NK-92 treated with Interleukin-12 subunit alpha and Interleukin-12 subunit beta, amount 100 ng/mL, for 24 hours (cell line): ENCODE data around the gene ZSCAN12.
A peak's percentile ranks its signal among the peaks of the same experiment; 100 is the strongest.
"Not testable (repeated sequence)": the region's sequence is repeated elsewhere in the genome, so short reads cannot be mapped to it uniquely, and the experiment has no call there.

Experiments
- DNase-seq: peaks from one replicate; lab custom pipeline; 2025; lab: John Stamatoyannopoulos, UW

The ZSCAN12 gene

DNA sequence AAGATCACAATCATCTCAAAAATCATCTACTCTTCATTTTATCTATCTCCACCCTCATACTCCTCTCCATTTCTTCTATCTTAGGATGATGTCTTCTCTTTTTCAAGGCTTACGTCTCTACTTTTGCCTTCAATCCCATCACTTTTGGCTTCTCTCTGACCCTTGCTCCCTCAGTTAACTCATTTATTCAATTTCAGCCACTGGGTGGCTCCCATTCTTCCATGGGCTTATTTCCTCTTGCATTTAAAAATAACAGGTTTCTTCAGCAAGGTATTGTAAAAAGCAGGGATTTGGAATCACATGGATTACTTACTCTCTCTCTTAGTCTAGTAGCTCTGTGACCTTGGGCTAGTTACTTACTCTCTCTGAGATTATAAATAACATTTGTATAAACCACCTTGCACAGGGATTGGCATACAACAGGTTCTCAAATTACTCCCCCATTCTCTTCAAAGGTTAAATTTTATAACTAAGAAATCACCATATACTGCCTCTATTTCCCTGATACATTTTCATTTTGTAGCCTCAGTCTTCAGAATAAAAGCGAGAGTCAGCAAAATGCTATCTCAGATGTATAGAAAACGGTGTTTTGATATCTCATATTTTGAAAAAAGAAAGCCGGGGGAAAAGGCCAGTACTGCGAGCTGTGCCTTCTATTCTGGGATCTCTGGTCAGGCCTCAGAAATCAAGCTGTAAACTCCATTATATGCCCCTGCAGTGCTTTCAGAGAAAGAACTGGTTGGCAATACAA lies 5.5 kb downstream of the ZSCAN12 start:
- DNase-seq = no peak

DNA sequence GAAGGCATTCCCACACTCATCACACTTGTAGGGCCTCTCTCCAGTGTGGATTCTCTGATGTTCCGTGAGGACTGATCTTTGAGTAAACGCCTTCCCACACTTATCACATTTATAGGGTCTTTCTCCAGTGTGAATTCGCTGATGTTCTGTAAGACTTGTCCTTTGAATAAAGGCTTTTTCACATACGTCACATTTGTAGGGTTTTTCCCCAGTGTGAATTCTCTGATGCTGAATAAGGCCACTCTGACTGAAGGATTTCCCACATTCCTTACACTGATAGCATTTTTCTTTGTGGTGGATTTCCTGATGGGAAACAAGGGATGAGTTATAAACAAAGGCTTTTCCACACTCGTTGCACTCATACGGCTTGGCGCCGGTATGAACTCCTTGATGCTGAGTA lies 8.9 kb downstream of the ZSCAN12 start:
- DNase-seq = no peak

DNA sequence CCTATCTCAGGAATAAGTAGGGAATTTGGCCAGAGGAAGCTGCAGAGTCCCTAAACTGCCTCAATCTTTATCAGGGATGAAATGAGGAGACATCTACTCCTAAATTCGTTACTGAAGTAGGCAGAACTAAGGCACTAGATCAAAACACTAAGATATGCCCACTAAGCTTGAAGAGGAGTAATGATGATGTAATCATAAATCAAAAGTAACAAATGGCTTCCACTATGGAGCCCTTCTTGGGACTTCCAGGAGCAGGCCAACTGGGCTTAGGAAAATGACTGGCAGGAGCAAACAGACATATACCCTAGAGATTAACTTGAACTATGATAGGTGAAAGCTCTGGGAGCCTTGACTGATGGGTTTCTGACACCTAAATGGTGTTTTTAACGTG lies 15.4 kb downstream of the ZSCAN12 start:
- no peak for DNase-seq

DNA sequence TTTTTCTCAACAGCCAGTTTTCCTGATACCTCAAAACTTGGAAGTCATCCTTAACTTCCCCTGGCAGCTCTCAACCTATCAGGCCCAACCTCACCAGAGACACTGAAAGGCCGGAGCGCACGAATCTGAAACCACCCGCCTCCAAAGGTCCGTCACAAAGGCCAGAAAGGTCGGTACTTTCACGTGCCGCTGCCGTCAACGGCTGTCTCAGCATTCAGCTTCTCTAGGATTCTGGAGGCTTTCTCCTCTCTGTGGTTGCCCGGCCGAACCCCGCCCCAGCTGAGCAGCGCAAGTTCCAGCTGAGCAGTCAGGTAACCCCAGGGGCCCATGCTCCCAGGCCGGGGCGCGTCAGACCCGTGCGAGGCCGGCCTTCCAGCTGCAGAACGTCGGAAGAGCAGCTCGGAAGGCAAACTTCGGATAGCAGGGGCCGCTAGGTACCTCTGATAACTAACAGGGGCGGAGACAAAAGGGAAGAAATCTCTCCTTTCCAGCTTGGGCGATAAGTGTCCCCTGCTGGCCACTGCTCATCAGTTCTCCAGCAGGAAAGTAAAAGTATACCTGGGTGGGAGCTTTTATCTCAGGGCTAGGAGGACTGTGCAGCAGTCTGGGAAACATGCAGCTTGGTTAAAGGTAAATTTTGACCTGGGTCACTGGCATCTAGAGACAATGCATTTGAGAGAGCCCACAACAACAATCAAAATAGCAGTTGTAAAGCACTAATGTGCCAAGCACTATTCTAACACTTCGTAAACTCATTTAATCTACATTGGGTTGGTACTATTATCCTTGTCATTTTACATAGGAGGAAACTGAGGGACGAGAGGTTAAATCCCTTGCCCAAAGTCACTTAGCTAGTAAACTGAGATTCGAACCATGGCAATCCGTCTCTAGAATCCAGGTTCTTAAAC lies 16.1 kb downstream of the ZSCAN12 start:
- DNase-seq = no peak

GRCh38 chr6:28380381-28380780 lies 19.2 kb downstream of the ZSCAN12 start:
- no peak for DNase-seq

- DNase-seq = no peak
Observed at GRCh38 chr6:28378644-28379043, 20.9 kb downstream of the ZSCAN12 start.

DNA sequence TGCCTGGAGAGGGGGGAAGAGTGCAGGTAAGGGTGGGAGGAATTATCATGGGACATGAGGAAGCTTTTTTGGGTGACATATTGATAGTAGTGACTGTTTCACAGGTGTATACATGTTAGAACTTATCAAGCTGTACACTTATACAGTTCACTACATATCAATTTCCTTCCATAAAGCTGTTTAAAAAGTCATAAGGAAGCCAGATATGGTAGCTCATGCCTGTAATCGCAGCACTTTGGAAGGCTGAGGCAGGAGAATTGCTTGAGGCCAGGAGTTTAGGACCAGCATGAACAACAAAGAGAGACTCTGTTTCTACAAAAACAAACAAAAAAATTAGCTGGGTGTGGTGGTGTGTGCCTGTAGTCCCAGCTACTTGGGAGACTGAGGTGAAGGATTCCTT lies 21.7 kb downstream of the ZSCAN12 start:
- DNase-seq = no peak

DNA sequence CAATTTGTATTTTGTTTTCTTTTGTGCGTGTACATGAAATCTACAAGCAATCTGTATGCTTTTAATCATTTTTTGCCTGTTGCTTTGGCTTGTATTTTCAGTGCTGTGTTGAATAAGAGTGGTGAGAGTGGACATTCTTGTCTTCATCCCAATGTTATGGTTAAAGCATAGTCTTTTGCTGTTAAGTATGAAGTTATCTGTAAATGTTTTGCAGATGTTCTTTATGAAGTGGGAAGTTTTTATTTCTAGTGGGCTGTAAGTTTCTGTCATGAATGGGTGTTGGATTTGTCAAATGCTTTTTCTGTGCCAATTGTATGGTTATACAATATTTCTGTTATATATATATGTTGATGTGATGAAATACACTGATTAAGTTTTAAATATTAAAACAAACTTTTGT lies 25.6 kb downstream of the ZSCAN12 start:
- DNase-seq = no peak

DNA sequence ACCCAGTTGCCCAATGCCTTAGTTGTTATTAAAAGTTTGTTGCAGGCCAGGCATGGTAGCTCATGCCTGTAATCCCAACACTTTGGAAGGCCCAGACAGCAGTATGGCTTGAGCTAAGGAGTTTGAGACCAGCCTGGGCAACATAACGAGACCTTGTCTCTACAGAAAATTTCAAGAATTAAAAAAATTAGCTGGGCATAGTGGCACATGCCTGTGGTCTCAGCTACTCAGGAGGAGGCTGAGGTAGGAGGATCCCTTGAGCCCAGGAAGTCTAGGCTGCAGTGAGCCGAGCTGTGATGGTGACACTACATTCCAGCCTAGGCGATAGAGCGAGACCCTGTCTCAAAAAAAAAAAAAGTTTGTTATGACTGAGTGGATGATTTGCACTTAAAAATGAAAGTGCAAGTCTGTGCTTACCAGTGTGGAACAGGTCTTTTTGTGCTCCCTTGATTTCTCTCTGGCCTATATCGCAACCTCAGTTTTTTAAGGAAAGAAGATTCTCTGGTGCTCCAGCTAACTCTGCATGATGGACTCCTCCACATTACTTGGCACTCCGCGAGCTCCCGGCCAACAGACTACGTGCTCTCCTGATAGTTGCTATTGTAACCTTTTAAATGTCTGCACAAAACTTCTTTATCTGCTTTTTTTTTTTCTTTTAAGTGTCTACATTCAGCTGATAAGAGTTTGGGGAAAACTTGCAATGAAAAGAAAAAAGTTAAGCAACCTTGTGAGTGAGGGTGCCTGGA lies 27.7 kb downstream of the ZSCAN12 start:
- no peak for DNase-seq

DNA sequence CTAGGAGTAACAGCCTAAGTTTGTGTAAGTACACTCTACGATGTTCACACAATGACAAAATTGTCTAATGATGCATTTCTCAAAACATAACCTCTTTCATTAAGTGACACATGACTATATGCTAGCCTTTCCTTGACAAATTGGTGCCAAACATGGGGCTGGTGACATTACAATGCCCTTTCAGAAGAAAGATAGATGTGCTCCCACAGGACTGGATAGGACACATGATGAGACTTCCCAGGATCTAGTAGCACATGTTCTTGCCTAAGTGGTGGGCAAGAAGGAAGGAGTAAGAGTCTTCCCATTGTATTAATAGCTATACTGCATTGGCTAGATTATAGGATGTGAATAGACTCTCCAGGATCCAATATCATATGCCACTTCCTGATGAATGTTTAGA lies 28.3 kb downstream of the ZSCAN12 start:
- no peak for DNase-seq

- DNase-seq = no peak
Observed at GRCh38 chr6:28370440-28370839, 29.1 kb downstream of the ZSCAN12 start.

DNA sequence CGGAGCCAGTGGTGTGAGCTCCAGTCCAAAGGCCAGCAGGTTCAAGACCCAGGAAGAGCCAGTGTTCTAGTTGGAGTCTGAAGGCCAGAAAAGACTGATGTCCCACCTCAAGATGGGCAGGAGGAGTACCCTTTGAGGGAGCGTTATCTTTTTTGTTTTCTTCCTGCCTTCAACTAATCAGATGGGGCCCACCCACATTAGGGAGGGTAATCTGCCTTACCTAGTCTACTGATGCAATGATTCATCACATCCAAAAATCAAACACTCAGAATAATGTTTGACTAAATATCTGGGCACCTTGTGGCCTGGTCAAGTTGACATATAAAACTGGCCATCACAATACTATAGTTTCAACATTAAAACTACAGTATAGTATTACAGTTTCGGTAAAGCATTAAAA lies 30.1 kb downstream of the ZSCAN12 start:
- DNase-seq = no peak

GRCh38 chr6:28368522-28368921 lies 31.0 kb downstream of the ZSCAN12 start:
- DNase-seq = no peak

GRCh38 chr6:28365590-28365989 lies 34.0 kb downstream of the ZSCAN12 start:
- DNase-seq = not testable (repeated sequence)

DNA sequence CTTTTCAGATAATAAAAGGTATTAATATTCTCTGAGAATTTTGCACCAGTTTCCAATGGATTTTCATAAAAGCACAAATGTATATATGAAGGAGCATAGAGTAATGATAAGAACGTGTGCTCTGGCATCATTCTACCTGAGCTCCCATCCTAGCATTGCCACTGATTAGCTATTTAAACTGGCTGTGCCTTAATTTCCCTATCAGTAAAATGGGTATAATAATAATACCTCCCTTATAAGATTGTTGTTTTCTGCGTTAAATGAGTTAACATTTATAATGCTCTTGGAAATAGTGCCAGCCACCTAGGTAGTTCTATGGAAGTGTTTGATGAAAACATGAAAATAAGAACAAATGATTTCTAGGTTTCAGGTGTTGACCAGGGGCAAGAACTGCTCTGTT lies 38.6 kb downstream of the ZSCAN12 start:
- DNase-seq = no peak

DNA sequence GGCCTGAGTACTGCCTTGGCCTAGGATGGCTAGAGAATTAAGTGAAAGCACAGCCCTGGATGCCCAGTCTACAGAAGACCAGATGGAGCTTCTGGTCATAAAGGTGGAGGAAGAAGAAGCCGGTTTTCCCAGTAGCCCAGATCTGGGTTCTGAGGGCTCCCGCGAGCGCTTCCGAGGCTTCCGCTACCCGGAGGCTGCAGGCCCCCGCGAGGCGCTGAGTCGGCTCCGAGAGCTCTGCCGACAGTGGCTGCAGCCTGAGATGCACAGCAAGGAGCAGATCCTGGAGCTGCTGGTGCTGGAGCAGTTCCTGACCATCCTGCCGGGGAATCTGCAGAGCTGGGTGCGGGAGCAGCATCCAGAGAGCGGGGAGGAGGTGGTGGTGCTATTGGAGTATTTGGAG lies 40.0 kb downstream of the ZSCAN12 start:
- not testable (repeated sequence) for DNase-seq

DNA sequence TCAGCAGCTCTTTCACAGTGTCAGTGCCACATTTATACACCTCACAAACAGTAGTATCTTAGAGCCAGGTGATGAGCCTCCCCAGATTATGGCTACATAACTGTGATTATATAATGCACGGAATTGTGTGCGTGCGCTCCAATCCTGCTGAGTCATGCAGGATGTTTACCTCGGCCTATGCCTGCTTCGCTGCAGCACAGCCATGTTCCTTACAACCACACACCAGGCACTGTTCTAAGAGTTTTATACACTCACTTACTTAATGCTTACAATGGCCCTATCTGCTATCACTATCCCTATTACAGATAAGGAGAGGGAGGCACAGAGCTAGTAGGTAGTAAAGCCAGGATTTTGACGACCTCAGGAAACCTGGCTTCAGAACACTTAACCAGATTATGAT lies 42.5 kb downstream of the ZSCAN12 start:
- no peak for DNase-seq

- no peak for DNase-seq
Observed at GRCh38 chr6:28356666-28357020, 42.9 kb downstream of the ZSCAN12 start.

DNA sequence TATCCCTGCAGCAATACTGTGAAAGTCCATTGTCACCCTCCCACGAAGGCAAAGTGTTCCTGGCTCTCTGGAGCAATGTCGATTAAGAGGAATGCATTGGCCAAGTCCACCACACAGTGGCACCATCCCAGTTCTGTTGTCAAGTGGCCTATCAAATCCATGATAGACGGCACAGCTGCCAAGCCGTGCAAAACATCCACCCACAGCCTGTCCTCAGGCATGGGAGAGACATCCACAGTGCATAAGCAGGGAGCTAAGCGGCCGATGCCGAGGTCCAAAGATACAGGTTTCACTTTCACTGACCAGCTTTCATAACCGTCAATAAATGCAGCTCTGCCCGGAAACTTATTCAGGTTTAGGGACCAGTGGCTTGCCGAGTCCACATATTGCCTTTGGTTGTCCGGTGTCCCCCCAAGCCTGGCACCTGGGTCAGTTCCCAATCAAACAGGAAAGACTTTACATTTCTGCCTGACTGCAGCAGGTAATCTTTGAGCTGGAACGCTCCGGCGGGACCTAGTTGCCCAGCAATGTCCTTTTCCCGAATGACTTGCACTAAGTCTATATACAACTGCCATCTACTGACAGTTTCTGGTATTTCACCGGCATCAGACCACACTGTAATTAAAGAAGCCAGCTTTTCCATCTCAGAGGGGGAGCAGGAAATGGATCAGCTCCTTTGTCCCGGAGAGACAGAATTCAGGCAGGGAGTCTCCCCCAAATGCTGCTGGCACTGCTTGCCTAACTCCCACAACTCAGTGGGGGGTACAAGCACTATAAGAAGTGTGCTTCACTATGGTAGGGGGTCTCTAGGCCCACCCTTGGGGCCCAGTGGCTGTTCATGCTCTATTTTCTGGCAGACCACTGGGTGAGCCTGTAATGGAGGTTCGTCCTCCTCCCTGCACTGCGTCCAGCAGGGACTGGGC lies 43.5 kb downstream of the ZSCAN12 start:
- peak; percentile 36 for DNase-seq

DNA sequence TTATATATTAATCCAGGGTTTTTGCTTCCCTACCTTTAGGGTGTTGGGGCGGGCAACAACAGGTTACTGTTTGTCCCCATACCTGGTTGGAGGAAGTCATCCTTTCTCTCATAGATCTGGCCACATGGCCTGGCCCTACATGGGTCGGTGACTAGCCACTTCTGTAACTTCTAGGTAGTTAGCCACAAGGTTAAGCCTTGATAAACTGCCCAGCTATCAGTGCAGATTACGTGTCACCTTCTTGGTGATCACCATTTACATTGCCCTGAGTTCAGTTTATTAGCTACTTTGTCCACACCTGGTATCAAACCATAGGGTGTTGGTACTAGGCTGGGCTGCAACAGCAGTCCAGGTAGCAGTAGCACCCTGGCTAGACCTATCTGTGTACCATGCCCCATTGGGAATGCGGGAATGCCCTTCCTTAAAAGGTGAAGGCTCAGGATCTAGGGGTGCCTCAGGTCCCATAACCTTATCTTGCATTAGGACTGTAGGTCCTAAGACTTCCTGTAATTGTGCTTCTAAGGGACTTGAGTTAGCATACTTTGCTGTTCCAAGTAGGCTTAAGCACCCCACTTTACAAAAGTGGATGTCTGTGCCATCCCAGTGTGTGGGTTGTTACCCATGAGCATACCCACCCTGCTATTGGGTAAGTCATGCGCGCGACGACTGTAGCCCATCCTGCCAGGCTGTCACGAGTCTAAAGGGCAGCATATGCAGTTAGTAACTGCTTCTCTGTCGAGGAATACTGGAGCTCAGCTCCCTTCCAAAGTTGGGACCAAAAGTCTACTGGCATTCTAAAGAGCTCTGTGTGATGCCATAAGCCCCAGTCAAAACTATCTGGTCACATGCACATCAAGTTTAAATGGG lies 44.6 kb downstream of the ZSCAN12 start:
- no peak for DNase-seq
